GM12873 (cell line): ENCODE data around the gene SSBP3.

Experiments
- CTCF ChIP-seq: IDR thresholded peaks from 2 replicates; pipeline ENCODE4 v1.5.1; 2012; ENCODE audit warnings: low read depth, mild to moderate bottlenecking, moderate library complexity, low read length, control low read depth; ENCODE audit not compliant: insufficient read depth; ENCODE audit errors: missing control alignments

The SSBP3 gene

DNA sequence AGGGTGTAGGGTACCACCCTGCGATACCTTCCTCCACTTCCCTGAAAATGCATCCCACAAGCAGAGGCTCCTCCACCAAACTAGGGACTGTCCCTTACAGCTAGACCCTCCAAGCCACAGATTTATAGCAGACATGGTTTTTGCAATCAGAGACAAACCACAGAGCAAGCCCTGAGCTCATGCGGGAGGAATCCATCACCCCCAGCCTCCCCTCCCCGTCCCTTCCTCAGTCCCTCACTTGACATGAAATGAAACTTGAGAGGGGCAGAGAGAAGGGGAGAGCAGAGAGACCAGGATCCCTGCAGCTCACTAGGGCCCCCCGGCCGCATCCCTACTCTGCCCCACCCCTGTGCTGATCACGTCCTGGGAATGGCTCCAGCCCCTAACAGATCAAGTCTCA lies 111.3 kb downstream of the SSBP3 start:
- TF ChIP-seq CTCF = no peak

DNA sequence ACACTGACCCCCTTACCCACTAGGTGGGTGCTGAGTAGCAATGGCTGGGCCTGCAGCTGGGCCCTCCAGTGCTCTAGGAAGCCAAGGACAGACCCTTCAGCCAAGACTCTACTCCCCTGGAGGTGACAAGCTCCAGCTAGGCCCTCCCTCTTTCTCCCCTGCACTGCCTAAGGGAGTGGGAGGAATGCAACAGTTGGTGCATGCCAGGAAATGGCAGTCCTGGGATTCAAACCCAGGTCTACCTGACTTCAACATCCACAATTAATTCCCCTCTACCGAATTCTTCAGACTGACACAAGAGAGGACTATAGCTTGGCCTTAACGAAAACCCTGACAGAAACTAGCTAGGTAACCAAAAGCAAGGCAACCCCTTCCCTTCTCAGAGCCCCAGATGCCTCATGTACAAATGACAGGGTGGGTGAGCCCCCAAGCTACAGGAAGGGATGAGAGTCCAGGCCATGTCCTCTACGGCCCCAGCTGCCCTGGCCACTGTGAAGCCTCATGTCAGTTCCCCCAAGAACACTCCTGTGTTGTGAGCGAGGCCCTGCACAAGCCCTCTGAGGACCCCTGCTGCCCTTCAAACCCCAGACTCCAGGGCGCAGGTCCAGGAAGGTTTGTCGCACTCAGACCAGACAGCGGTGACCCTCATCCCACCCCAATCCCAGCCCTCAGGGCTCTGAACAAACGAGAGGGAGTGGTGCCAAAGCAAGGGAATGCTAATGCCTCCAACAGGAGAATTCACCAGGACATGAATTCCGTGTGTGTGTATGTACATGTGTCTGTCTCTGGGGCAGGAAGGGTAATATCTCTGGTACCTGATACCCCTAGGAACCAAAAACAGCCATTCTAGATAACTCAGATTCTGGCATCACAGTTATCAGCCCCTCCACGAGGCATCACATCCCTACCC lies 113.9 kb downstream of the SSBP3 start:
- TF ChIP-seq CTCF = no peak

DNA sequence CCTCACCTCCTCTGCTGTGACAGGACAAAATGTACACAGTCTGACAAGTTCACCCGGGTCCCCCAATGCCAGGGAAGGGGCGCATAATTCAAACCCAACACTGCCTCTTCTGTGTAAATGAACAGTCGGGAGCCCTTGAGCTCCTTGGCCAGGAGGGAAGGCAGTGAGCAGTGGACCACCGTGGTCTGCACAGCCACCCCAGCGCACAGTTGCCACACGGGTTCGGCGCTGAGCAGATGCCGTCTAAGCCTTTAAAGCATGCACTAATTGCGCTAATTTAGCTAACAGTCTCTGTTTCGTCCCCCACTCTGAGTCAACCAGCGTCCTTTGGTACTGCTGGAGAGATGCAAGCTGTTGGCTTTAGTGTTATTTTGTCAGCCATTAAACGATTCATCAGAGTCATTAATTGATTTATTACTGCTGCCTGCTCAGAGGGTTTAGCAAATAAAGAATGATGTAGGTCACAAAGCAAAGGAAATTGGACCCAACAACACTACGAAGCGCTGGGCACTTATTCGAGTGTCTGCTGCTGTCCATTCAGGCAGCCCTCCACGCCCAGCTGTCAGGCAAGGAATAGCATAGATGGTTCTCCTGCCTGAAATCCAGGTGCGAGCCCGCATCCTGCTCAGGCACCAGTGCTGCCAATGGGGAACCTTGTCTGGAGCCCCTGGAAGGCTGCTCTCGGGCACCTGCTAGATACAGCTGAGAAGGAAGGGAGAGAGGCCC lies 114.8 kb downstream of the SSBP3 start:
- TF ChIP-seq CTCF = no peak

GRCh38 chr1:54290506-54291184 lies 115.5 kb downstream of the SSBP3 start:
- no peak for TF ChIP-seq CTCF

GRCh38 chr1:54289712-54290233 lies 116.4 kb downstream of the SSBP3 start:
- no peak for TF ChIP-seq CTCF

- TF ChIP-seq CTCF = no peak
These were observed 118.4 kb downstream of the SSBP3 start for GRCh38 chr1:54287801-54288211.
